ENCODE data around the gene TEX14.
"Not testable (repeated sequence)": the region's sequence is repeated elsewhere in the genome, so short reads cannot be mapped to it uniquely, and the experiment has no call there.

The TEX14 gene

DNA sequence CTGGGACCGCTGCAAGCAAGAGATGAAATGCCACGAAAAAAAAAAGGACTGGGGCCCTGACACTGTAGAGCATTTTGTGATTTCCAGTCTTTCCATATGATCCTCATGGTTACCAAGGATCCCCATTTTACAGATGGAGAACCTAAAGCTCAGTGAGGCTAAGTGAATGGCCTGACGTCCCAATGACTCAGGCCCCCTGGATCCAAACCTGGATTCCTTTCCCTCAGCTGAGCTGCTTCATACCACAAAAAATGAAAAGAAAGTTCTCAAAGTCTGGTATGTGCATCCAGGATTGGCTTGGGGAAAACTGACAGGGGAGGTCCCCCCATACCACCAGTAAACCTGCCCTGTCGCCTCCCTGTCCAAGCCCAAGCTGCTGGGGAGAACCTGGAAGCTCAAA is 80.5 kb downstream of the TEX14 start:
- in situ Hi-C loops (cut with MboI; ENCODE audit: low sequenced_read_pairs), result no loop called here

DNA sequence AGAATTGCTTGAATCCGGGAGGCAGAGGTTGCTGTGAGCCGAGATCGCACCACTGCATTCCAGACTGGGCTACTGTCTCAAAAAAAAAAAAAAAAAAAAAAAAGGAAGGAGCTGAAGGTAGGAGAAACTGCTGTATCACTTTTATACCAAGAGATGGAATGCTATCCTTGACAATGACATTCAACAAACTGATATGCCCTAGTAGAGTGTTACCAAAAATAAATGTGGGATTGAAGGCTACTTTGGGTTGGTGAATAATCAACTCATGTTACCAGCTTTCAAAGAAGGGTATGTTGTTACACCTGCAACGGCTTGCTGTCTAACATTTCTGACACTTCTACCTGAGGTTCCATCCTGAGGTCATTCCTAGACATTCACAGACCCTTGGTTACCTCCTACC is 84.9 kb downstream of the TEX14 start:
- in situ Hi-C loops (cut with MboI; ENCODE audit: low sequenced_read_pairs), result no loop called here

DNA sequence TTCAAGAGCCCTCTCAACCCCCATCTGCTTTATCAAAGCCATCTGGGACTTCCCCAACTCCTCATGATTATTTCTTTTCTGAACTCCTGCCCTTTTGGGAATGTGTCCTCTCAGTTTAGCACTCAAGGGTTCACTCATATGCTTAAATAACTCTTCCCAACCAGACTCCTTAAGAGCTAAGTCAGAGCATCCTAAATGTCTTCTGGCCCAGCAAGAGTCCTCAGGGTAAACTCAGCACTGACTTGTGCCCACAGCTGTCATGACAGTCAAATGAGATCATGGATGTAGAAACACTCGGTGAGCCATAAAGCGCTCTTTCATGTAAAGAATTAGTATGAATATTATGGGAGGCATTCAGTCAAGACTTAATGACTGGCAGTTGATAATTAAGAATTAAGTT is 85.9 kb downstream of the TEX14 start:
- in situ Hi-C loops (cut with MboI; ENCODE audit: low sequenced_read_pairs), result no loop called here

DNA sequence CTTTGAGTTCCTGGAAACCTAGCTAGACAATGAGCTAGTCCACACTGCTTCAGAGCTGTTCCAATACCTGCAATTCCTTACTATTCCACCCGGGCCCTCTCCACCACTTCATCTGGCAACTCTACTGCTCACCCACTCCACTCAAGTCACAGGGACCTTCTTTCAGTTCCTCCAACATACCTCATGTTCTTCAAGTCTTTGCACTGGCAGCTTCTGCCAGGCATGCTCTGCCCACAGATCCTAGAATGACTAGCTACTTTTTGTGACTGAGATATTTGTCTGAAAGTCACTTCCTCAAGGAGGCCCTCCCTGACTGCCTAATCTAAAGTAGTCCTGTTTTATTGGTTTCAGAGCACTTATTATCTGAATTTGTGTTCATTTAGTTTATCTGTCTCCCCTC is 86.4 kb downstream of the TEX14 start:
- in situ Hi-C loops (cut with MboI; ENCODE audit: low sequenced_read_pairs), result no loop called here

DNA sequence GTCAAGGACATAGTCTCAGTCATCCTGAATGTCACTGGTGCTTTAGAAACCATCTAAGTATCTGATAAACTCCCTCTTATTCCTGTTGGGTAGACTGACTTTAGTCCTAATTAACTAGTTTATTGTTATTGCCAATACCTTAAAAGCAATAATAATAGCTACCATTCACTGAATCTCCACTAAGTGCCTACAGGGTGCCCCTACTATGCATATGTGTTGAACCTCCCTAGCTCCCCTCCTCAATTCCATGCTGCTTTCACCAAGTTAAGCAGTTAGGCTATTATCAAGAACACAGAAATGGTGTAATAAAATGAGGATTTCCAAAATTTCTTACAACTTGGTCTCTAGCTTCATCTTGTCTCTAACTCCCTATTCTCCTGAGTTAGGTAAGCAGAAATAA is 89.9 kb downstream of the TEX14 start:
- in situ Hi-C loops (cut with MboI; ENCODE audit: low sequenced_read_pairs), result no loop called here

DNA sequence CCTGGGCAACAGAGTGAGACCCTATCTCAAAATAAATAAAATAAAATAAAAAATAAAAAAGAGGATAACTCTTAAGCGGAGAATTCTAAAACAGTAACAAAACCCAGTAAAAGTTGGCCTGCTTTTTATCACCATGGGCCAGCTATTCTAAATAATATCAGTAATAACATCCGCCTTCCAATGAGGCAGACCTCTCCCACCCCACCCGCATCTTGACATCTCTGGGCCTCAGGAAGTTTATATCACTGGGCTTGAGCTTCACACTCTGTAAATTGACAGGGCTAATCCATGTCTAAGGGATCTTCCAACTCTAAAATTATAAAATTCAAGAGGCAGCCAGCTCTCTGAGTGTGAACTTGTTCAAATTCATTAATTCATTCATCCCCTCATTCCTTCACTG is 94.5 kb downstream of the TEX14 start:
- in situ Hi-C loops (cut with MboI; ENCODE audit: low sequenced_read_pairs), result no loop called here

DNA sequence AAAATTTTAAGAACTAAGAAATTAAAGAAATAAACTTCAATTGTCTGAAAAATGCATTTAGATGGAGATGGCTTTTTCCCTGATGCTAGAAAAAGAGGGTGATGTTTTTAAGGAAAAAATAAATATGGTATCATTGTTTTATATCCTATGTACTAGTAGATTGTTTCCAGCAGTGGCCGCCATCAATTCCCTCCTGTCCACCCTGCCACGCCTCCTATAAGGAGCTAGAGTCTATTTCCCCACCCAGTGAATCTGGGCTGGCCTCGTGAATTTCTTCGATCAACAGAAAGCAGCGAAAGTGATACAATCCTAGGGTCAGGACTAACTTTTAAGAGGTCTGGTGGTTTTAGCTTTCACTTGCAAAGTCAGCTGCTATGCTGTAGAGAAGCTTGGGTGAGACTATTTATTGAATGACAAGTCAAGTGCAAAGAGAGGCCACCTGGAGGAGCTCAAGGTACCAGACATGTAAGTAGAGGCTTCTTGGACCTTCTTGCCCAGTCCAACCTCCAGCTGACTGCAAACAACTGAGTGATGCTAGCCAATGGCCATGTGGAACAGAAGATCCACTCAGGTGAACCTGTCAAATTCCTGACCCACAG is 96.6 kb downstream of the TEX14 start:
- in situ Hi-C loops (cut with MboI; ENCODE audit: low sequenced_read_pairs), result no loop called here

DNA sequence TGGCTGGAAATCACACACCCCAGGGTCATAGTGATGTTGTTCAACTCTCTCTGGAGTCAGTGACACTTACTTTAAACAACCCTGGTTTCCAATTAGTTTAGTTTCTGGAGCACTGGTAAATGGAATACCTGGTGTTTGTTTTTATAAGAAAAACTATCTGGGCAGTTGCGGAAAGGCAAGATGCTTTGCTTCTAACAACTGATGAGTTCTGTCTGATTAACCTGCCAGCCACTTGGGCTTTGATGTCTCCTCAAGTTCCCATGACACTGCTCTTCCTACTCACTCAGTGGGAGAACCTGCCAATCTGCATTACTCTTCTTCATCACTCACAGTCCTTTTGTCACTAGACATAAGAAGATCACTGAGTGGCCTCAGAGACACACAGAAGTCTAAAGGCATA is 98.7 kb downstream of the TEX14 start:
- in situ Hi-C loops (cut with MboI; ENCODE audit: low sequenced_read_pairs), result no loop called here

DNA sequence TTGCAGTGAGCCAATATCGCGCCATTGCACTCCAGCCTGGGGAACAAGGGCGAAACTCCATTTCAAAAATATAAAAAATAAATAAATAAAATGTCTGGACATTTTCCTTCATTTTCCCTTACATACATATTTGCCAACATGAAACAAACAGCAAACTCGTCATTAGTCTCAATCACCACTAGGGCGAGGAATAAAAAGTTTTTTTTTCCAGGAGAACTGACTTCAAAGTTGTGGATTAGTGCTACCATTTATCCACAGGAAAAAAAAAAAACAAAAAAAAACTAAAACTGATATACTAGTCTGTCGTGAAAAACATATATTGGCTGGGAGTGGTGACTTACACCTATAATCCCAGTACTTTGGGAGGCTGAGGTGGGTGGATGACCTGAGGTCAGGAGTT is 100.4 kb downstream of the TEX14 start:
- in situ Hi-C loops (cut with MboI; ENCODE audit: low sequenced_read_pairs), result no loop called here

DNA sequence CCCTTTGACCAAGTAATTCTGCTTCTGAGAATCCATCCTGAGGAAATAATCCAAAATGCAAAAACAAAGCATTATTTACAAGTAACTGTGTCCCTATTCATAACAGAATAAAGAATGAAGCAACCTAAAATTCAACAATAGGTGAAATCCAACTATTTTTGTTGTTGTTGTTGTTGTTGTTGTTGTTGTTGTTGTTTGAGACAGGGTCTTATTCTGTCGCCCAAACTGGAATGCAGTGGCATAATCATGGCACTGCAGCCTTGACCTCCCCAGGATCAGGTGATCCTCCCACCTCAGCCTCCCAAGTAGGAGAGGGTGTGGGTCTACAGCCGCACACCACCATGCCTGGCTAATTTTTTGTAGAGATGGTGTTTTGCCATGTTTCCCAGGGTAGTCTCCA is 101.5 kb downstream of the TEX14 start:
- in situ Hi-C loops (cut with MboI; ENCODE audit: low sequenced_read_pairs), result no loop called here

DNA sequence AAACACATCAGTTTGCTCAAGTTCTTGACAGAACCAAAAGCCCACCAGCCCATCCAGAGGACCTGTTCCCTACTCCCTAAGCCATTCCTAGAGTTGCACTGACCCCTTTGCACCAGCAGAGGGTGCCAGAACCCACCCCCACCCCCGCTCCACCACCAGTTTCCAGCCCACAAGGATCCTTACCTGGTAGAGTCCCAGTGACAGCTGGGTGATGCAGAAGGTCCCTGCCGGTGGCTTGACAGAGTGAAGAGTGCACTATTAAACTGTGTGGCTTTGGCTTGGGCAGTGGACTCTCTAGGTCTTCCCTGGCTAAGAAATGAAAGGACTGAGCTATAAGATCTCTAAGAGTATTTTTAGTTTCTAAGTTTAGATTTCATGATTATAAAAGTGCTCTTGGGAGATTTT is 104.1 kb downstream of the TEX14 start:
- in situ Hi-C loops (cut with MboI; ENCODE audit: low sequenced_read_pairs), result no loop called here

DNA sequence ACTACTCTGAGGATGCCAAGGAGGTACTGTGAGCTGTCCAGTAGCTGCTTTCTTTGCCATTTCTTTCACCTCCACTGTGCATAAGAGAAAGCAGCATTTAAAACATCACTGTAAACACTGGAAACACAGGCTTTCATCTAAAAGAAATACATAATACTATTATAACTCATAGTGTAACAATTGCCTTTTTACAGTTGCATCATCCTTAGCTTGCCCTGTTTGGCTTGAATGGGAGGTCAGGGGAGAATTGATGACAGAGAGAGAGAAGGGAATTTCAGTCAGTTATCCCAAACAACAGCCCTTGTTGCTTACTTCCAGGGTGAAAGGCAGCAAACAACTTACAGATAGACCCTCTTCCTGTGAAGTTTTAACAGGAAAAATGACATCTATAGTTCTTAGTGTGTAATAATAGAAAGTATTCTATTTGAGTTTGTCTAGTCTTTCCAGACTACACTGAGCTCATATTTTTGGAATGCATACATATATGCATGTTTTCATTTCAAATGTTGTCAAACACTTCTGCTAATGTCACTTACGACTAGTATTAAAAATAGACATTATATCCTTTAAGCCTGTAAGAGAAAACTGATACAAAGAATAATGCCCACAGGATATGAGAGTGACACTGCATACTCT is 105.7 kb downstream of the TEX14 start:
- in situ Hi-C loops (cut with MboI; ENCODE audit: low sequenced_read_pairs), result no loop called here

DNA sequence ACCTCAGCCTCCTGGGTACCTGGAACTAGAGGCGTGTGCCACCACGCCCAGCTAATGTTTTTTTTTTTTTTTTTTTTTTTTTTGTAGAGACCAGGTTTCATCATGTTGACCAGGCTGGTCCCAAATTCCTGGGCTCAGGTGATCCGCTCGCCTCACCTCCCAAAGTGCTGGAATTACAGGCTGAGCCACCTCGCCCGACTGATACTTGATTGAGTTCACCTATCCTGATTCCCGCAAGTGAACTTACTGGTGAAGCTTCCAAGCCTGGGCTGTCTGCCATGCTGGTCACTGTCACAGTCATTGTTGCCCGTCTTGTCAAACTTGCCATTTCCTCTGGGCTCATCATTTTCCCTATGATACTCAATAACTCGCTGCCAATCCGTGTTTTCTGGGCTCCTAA is 106.3 kb downstream of the TEX14 start:
- in situ Hi-C loops (cut with MboI; ENCODE audit: low sequenced_read_pairs), result no loop called here

DNA sequence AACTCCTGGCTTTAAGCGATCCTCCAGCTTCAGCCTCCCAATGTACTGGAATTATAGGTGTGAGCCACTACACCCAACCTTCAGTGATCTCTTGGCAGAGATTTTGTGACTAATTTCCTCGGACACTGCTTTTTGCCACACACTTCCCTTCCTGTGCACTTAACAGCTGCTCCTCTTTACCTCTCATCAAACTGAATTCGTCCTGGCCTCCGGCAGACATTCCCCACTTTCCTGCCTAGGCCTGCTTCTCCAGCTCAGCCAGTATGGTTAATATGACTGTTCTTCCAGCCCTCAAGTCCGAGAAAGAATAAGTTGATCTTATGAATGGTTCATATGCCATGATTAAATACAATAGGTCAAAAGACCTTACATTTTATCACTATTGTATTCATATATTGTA is 108.4 kb downstream of the TEX14 start:
- in situ Hi-C loops (cut with MboI; ENCODE audit: low sequenced_read_pairs), result no loop called here

DNA sequence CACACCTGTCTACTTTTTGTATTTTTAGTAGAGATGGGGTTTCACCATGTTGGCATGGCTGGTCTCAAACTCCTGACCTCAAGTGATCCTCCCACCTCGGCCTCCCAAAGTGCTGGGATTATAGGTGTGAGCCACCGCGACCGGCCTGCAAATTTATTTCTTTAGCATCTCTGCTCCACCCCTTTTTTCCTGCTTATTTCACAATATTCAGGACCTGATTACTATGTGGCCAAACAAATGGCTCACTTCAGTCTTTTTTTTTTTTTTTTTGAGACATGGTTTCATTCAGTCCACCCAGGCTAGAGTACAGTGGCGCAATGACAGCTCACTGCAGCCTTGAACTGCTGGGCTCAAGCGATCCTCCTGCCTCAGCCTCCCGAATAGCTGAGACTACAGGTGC is 109.1 kb downstream of the TEX14 start:
- in situ Hi-C loops (cut with MboI; ENCODE audit: low sequenced_read_pairs), result not testable (repeated sequence)

DNA sequence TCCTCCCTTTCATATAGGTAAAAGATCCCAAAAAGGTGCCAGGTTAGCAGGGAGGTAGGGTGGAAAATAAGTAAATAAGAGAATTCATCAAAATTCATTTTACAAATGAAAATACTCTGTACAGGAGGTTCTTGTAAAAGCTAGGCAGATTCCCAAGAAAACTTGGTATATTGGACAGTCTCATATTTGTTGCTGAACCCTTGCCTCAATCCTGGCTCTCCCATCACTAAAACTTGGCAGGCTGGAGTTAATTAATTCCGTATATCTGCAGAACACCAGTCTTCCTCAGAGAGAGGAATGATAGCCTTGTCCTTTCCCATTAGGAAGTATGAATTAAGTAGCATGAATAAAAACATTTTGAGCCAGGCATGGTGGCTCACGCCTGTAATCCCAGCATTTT is 111.2 kb downstream of the TEX14 start:
- in situ Hi-C loops (cut with MboI; ENCODE audit: low sequenced_read_pairs), result no loop called here

DNA sequence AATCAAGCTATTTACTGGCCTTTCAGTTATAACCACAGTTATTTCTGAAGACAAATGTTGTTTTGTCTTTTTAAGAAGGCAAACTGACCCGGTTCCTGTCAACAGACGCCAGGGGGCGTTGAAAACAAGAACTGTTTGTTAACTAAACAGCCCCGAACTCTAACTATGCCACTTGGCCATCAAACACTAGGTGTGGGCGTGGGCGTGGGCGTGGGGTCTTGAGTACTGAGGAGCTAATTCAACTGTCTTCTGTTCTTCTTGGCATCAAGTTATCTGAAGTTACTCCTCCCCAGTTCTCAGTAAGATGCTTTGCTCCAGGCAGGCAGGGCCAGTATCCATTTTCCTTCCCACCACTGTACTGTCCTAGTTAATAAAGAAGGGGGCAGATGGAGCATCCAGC is 114.1 kb downstream of the TEX14 start:
- in situ Hi-C loops (cut with MboI; ENCODE audit: low sequenced_read_pairs), result no loop called here

DNA sequence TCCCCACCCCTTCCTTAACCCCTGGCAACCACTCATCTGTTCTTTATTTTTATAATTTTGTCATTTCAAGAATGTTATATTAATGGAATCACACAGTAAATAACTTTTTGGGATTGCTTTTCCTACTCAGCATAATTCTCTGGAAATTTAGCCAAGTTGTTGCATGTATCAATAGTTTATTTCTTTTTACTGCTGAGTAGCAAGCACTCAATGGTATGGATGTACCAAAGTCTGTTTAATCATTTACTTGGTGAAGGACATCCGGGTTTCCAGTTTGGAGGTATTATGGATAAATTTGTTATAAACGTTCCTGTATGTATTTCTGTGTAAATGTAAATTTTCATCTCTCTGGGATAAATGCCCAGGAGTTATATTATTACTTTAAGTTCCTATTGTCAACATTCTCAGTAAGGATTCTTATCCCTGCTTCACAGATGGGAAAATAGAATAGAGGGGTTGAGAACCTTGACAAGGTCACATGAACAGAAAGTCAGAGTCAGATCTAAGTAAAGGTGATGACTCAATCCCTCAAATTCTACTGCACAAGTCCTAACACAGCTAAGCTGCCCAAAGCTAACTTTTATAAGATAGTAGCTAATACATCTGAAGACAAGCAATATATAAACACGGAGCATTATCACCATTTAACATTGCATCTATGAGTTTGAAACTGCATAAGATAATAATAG is 115.0 kb downstream of the TEX14 start:
- in situ Hi-C loops (cut with MboI; ENCODE audit: low sequenced_read_pairs), result no loop called here

DNA sequence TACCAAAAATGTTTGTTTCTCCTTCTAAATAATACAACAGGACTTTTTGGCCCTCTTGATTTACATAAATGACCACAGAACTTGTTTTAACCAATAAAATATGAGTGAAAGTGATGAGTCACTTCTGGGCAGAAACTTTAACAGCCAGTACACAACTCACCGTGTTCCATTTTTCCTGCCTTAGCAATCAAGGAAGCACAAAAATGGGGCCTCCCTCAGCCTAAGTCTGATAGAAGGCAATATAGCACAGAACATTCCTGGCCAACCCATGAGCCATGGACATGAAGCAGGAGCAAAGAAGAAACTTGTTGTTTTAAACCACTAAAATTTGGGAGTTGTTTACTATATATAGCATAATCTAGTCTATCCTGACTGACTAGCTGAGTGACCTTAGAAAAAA is 116.3 kb downstream of the TEX14 start:
- in situ Hi-C loops (cut with MboI; ENCODE audit: low sequenced_read_pairs), result no loop called here

DNA sequence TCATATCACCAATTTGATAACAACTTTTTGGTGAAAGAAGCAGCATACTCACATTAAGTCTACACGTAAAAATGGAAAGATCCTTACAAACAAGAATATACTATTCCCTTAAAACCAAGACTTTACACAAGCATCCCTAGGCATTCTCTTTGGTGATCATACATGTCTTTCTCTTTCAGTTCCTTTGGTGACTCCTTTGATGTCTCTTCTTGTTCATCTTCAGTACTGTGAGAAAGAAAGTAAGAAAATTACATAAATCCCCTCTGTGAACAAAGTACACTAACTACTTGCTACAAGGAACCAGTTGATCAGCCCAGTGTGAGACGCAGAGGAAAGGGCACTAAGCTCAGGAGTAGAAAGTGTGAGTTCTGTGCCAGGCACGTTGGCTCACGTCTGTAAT is 117.8 kb downstream of the TEX14 start:
- in situ Hi-C loops (cut with MboI; ENCODE audit: low sequenced_read_pairs), result no loop called here

DNA sequence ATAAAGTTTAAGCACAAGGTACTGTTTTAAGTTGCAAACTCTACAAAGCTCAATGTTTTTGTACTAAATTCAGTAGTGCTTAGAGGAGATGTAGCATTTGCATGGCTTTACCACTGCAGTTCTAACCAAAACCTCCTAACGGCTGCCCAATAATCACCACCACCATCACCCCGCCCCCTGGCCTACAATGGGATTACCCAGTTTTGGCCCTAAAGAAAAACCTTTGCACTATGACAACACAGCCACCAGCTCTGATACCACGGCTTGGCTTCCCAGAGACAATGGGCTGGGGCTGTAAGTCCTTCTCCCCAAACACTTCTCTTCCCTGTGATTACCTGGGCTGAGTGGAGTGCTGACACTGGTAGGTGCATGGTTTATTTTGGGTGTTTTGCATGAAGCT is 119.0 kb downstream of the TEX14 start:
- in situ Hi-C loops (cut with MboI; ENCODE audit: low sequenced_read_pairs), result no loop called here

DNA sequence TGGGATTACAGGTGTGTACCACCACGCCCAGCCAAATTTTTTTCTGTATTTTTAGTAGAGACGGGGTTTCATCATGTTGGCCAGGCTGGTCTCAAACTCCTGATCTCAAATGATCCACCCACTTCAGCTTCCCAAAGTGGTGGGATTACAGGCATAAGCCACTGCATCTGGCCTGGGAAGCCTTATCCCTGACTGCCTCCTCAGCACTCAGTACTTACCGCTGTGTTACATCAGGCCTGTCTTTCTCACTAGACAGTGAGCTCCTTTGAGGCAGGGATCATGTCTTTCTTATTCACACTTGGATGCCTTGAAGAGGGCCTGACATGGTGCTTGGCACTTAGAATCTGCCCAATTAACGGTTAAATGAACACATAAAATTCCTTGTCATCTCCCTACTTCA is 121.1 kb downstream of the TEX14 start:
- in situ Hi-C loops (cut with MboI; ENCODE audit: low sequenced_read_pairs), result no loop called here

DNA sequence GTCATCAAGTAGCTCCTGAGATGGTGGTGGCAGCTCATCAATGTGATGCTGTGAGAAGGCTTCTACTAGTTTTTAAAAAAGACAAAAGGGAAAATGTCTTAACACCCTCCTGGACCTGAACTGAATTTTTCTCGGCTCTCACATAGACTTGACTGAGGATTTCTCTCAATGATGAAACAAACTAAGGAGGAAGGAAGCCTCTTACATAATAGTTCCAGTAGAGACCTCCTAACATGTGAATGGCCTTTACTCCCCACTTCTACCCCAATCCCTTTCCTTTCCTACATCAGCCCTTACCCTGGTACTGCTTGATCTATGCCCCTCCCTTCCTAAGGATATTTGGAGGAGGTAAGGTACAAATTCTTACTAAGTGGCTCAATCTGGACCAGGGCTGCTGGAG is 122.6 kb downstream of the TEX14 start:
- in situ Hi-C loops (cut with MboI; ENCODE audit: low sequenced_read_pairs), result no loop called here

Data from HL-60/S4 treated with phorbol 12-myristate 13-acetate at 8.2 ng/mL for 4 days and 3 days (cell line).